CD8-positive, alpha-beta memory T cell (primary cell): ENCODE data around the gene SMARCA4. TPM values are rescaled to one million over a fixed set of nuclear protein-coding genes. Genes with fewer than 3 reads are reported as not detected.
"Not testable (repeated sequence)": the region's sequence is repeated elsewhere in the genome, so short reads cannot be mapped to it uniquely, and the experiment has no call there.

ENCODE experiments used
- CTCF ChIA-PET: fragments of 350-600 bp; sonication (Branson Sonifier 250); formaldehyde crosslinking; loops from one replicate; lab custom pipeline; 2021; ENCODE audit warnings: antibody characterized with exemption; lab: Charles Lee
- POLR2A ChIA-PET: fragments of 350-600 bp; sonication (Branson Sonifier 250); formaldehyde crosslinking; loops from one replicate; lab custom pipeline; 2021; ENCODE audit warnings: antibody characterized with exemption; lab: Charles Lee
- DNase-seq, 5 donors: peaks; one replicate each; pipeline versions ENCODE4 v3.0.0 to v3.0.0-alpha.2; 2020 to 2022; ENCODE audit warnings: mixed read lengths in 1 of 5
- H3K27ac ChIP-seq: one replicate; pipeline ENCODE4 v1.7.0; 2013; ENCODE audit warnings: low read depth, mild to moderate bottlenecking, low read length, moderate library complexity
- H3K27me3 ChIP-seq: 2 replicates; pipeline ENCODE4 v1.7.0; 2013; ENCODE audit warnings: low read length, mild to moderate bottlenecking; ENCODE audit not compliant: insufficient read depth, poor library complexity, severe bottlenecking
- H3K36me3 ChIP-seq: 2 replicates; pipeline ENCODE4 v1.7.0; 2013; ENCODE audit warnings: mild to moderate bottlenecking, low read length, moderate library complexity; ENCODE audit not compliant: insufficient read depth
- H3K4me1 ChIP-seq: 2 replicates; pipeline ENCODE4 v1.7.0; 2013; ENCODE audit warnings: mild to moderate bottlenecking, low read length, moderate library complexity; ENCODE audit not compliant: insufficient read depth
- H3K4me3 ChIP-seq: 2 replicates; pipeline ENCODE4 v1.7.0; 2013; ENCODE audit warnings: mild to moderate bottlenecking, low read length
- H3K9me3 ChIP-seq: 2 replicates; pipeline ENCODE4 v1.7.0; 2013; ENCODE audit warnings: mild to moderate bottlenecking, low read length
- H3K27ac Mint-ChIP-seq, 8 donors: one replicate each; pipeline ENCODE4 v1.8.0; 2020 to 2021; ENCODE audit warnings: mixed read lengths in 8 of 8, mild to moderate bottlenecking in 6 of 8, inconsistent platforms in 3 of 8, moderate library complexity in 3 of 8
- H3K27me3 Mint-ChIP-seq, 2 donors: one replicate each; pipeline ENCODE4 v1.8.0; 2020 to 2021; ENCODE audit warnings: mixed read lengths in 2 of 2, mild to moderate bottlenecking in 1 of 2, moderate library complexity in 1 of 2
- H3K36me3 Mint-ChIP-seq, 3 donors: one replicate each; pipeline ENCODE4 v1.8.0; 2020 to 2021; ENCODE audit warnings: mixed read lengths in 3 of 3, inconsistent platforms in 1 of 3, mild to moderate bottlenecking in 1 of 3
- H3K4me1 Mint-ChIP-seq, 3 donors: one replicate each; pipeline ENCODE4 v1.8.0; 2020 to 2021; ENCODE audit warnings: mixed read lengths in 3 of 3, inconsistent platforms in 1 of 3, mild to moderate bottlenecking in 1 of 3
- H3K4me3 Mint-ChIP-seq, 7 donors: one replicate each; pipeline ENCODE4 v1.8.0; 2020 to 2021; ENCODE audit warnings: mixed read lengths in 7 of 7, mild to moderate bottlenecking in 6 of 7, moderate library complexity in 4 of 7, inconsistent platforms in 2 of 7
- H3K9me3 Mint-ChIP-seq, 5 donors: one replicate each; pipeline ENCODE4 v1.8.0; 2020 to 2022; ENCODE audit warnings: mixed read lengths in 5 of 5, mild to moderate bottlenecking in 3 of 5, moderate library complexity in 2 of 5, inconsistent platforms in 1 of 5
- polyA plus RNA-seq: library from polyadenylated mRNA; unstranded; fragments of 300-500 nt; fragmentation: Illumina TruSeq; gene quantifications from one replicate; pipeline ENCODE4 v1.2.3, GENCODE V29; 2021
- total RNA-seq, 2 experiments: library from RNA; stranded (reverse); gene quantifications; one replicate each; pipeline ENCODE4 v1.2.3, GENCODE V29; 2021

The SMARCA4 gene
- total and polyA plus RNA-seq, 3 experiments from 2014 or later = 38.7 to 123 (median 116) TPM

DNA sequence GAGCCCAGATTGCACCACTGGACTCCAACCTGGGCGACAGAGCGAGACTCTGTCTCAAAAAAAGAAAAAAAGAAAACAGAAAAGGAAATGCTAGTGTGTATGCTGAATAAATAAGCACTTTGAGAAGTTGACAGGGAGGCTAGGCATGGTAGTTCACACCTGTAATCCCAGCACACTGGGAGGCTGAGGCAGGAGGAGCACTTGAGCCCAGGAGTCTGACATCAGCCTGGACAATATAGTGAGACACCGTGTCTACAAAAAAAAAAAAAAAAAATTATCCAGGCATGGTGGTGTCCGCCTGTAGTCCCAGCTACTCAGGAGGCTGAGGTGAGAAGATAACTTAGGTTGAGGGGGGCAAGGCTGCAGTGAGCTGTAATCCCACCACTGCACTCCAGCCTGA, 109.3 kb downstream of the SMARCA4 start:
- Mint-ChIP-seq H3K27ac (peak overlapping the region in 1 of 8 donors; percentile 33), H3K36me3 (peaks cover 5 to 11% (median 7%) of the 10 kb centered on the region in 3 donors), H3K4me3 (no peak overlapping the region), H3K9me3 (no peaks in the 10 kb centered on the region), H3K4me1 (peaks cover 4 to 9% (median 8%) of the 10 kb centered on the region in 3 donors), H3K27me3 (no peaks in the 10 kb centered on the region)
- H3K27me3 ChIP-seq = no peaks in the 10 kb centered on the region
- CTCF ChIA-PET = no interaction called here
- H3K4me1 ChIP-seq = no peaks in the 10 kb centered on the region
- no peaks in the 10 kb centered on the region for H3K9me3 ChIP-seq
- POLR2A ChIA-PET = no interaction called here
- no peak overlapping the region for H3K4me3 ChIP-seq
- DNase-seq = no peak
- no peaks in the 10 kb centered on the region for H3K36me3 ChIP-seq
- H3K27ac ChIP-seq = no peak overlapping the region

DNA sequence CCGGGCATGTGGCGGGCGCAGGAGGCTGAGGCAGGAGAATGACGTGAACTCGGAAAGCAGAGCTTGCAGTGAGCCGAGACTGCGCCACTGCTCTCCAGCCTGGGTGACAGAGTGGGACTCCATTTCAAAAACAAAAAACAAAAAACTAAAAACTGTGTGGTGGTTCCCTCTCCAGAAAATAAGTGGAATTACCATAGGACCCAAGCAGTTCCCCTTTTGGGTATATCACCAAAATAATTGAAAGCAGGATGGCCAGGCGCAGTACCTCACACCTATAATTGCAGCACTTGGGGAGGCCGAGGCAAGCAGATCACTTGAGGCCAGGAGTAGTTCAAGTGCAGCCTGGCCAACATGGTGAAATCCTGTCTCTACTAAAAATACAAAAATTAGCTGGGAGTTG, 112.7 kb downstream of the SMARCA4 start:
- no peak for DNase-seq
- Histone ChIP-seq H3K36me3 (no peaks in the 10 kb centered on the region), H3K9me3 (no peaks in the 10 kb centered on the region), H3K27me3 (no peaks in the 10 kb centered on the region), H3K4me3 (no peak overlapping the region), H3K4me1 (no peaks in the 10 kb centered on the region), H3K27ac (no peak overlapping the region)
- H3K36me3 Mint-ChIP-seq = peaks cover 0 to 1% (median 0%) of the 10 kb centered on the region in 3 donors
- no peak overlapping the region for H3K27ac Mint-ChIP-seq
- CTCF ChIA-PET = interaction anchor here (0.6 kb wide), 1 partner anchor 11 kb away, joined by 3 read pairs; no protein-coding TSS in a partner anchor
- H3K4me3 Mint-ChIP-seq = peak overlapping the region in 1 of 7 donors; percentile 27
- H3K9me3 Mint-ChIP-seq = no peaks in the 10 kb centered on the region
- no peaks in the 10 kb centered on the region for H3K27me3 Mint-ChIP-seq
- POLR2A ChIA-PET = no interaction called here
- peaks cover 4 to 9% (median 8%) of the 10 kb centered on the region in 3 donors for H3K4me1 Mint-ChIP-seq

DNA sequence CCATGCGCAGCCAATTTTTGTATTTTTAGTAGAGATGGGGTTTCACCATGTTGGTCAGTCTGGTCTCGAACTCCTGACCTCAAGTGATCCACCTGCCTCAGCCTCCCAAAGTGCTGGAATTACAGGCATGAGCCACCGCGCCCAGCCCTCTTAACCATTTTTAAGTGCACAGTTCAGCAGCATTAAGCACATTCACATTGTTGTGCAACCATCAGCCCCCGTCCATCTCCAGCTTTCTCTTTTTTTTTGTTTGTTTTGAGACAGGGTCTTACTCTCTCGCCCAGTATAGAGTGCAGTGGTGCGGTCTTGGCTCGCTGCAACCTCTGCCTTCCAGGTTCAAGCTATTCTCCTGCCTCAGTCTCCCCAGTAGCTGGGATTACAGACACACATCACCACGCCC, 116.0 kb downstream of the SMARCA4 start:
- H3K4me1 ChIP-seq, H3K4me3 ChIP-seq, H3K9me3 Mint-ChIP-seq, H3K9me3 ChIP-seq, POLR2A ChIA-PET, H3K36me3 Mint-ChIP-seq, H3K27me3 Mint-ChIP-seq, H3K36me3 ChIP-seq, CTCF ChIA-PET, DNase-seq, H3K27me3 ChIP-seq, H3K4me1 Mint-ChIP-seq, H3K27ac ChIP-seq, H3K4me3 Mint-ChIP-seq: not testable (repeated sequence)
- peak overlapping the region in 1 of 8 donors; percentile 71 for H3K27ac Mint-ChIP-seq

DNA sequence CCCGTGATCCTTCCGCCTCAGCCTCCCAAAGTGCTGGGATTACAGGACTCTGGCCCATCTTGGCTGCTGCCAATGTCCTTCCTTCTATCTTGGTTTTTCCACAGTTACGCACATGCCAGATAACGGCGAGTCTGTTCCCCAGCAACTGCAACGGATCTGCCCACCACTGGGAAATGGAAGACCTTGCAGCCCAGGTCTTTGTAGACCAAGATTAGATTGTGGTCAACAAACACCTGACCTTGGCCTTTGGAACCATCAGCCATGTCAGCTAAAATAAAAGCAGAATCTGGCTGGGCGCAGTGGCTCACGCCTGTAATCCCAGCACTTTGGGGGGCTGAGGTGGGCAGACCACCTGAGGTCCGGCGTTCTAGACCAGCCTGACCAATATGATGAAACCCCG, 118.1 kb downstream of the SMARCA4 start:
- DNase-seq = no peak
- no peaks in the 10 kb centered on the region for H3K27me3 ChIP-seq
- no peak overlapping the region for H3K27ac ChIP-seq
- H3K36me3 ChIP-seq = no peaks in the 10 kb centered on the region
- H3K36me3 Mint-ChIP-seq = peaks cover 0 to 2% (median 0%) of the 10 kb centered on the region in 3 donors
- ChIA-PET POLR2A (no interaction called here), CTCF (no interaction called here)
- H3K9me3 Mint-ChIP-seq = no peaks in the 10 kb centered on the region
- H3K9me3 ChIP-seq = no peaks in the 10 kb centered on the region
- H3K4me1 ChIP-seq = no peaks in the 10 kb centered on the region
- no peak overlapping the region for H3K4me3 ChIP-seq
- peaks cover 4 to 10% (median 5%) of the 10 kb centered on the region in 3 donors for H3K4me1 Mint-ChIP-seq
- peaks cover 0 to 1% of the 10 kb centered on the region in 2 donors for H3K27me3 Mint-ChIP-seq
- no peak overlapping the region for H3K4me3 Mint-ChIP-seq
- H3K27ac Mint-ChIP-seq = peak overlapping the region in 1 of 8 donors; percentile 47

DNA sequence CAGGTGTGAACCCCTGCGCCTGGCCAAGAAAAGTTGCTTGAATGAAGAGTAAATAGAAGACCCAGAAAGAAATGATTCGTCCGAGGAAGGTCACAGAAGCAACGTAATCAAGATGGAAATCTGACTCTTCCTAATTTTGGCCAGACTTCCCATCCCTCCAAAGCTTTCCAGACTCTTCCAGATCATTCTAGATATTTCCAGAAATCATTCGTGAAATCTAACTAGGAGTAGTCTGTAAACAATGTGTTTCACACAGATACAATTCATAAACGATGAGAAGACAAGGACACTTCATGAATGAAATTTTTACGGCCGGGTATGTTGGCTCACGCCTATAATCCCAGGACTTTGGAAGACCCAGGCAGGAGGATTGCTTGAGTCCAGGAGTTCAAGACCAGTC, 119.2 kb downstream of the SMARCA4 start:
- ChIA-PET CTCF (no interaction called here), POLR2A (no interaction called here)
- Mint-ChIP-seq H3K4me1 (peaks cover 0 to 7% (median 6%) of the 10 kb centered on the region in 3 donors), H3K4me3 (no peak overlapping the region), H3K27me3 (peaks cover 0 to 1% of the 10 kb centered on the region in 2 donors), H3K36me3 (peaks cover 0 to 2% (median 0%) of the 10 kb centered on the region in 3 donors), H3K27ac (peak overlapping the region in 1 of 8 donors; percentile 63), H3K9me3 (no peaks in the 10 kb centered on the region)
- no peak for DNase-seq
- no peak overlapping the region for H3K4me3 ChIP-seq
- H3K36me3 ChIP-seq = no peaks in the 10 kb centered on the region
- no peak overlapping the region for H3K27ac ChIP-seq
- H3K9me3 ChIP-seq = no peaks in the 10 kb centered on the region
- H3K4me1 ChIP-seq = peaks cover 4% of the 10 kb centered on the region
- no peaks in the 10 kb centered on the region for H3K27me3 ChIP-seq

DNA sequence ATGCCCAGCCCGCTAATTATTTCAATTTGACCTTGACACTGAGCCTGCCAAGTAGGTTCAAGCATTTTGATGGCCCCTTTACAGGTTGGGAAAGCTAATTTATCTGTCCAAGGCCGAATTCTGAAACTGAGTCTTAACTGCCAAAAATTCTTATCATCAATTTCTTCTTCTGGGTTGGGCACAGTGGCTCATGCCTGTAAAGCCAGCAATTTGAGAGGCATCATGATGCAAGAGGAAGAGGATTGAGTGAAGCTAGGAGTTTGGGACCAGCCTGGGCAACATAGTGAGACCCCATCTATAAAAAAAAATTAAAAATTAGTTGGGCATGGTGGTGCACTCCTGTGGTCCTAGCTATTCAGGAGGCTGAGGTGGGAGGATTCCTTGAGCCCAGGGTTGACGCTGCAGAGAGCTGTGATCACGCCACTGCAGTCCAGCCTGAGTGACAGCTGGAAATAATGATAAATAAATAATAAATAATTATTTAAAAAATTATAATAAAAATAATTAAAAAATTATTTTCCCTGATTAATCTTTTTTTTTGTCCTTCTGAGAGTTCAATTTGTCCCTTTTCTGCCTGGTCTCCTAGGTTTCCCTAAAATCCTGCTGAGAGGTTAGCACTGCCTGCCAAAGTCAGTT, 127.2 kb downstream of the SMARCA4 start:
- H3K36me3 Mint-ChIP-seq = peaks cover 0 to 4% (median 0%) of the 10 kb centered on the region in 3 donors
- H3K27ac ChIP-seq = peak overlapping the region; percentile 91
- peaks cover 0 to under 1% of the 10 kb centered on the region in 2 donors for H3K27me3 Mint-ChIP-seq
- H3K9me3 ChIP-seq = no peaks in the 10 kb centered on the region
- DNase-seq = no peak
- H3K36me3 ChIP-seq = no peaks in the 10 kb centered on the region
- H3K4me1 Mint-ChIP-seq = peaks cover 29 to 48% (median 41%) of the 10 kb centered on the region in 3 donors
- POLR2A ChIA-PET = no interaction called here
- CTCF ChIA-PET = interaction anchor here (0.9 to 3.2 kb wide), 6 partner anchors 35 to 287 kb away, joined by 3 to 14 read pairs (median 6); partner anchors contain the start of gene SWSAP1
- H3K4me3 Mint-ChIP-seq = peak overlapping the region in 1 of 7 donors; percentile 93
- H3K4me3 ChIP-seq = no peak overlapping the region
- H3K9me3 Mint-ChIP-seq = no peaks in the 10 kb centered on the region
- H3K27me3 ChIP-seq = no peaks in the 10 kb centered on the region
- H3K27ac Mint-ChIP-seq = peak overlapping the region in 4 of 8 donors; percentile 10 to 95 (median 29)
- peaks cover 49% of the 10 kb centered on the region for H3K4me1 ChIP-seq

DNA sequence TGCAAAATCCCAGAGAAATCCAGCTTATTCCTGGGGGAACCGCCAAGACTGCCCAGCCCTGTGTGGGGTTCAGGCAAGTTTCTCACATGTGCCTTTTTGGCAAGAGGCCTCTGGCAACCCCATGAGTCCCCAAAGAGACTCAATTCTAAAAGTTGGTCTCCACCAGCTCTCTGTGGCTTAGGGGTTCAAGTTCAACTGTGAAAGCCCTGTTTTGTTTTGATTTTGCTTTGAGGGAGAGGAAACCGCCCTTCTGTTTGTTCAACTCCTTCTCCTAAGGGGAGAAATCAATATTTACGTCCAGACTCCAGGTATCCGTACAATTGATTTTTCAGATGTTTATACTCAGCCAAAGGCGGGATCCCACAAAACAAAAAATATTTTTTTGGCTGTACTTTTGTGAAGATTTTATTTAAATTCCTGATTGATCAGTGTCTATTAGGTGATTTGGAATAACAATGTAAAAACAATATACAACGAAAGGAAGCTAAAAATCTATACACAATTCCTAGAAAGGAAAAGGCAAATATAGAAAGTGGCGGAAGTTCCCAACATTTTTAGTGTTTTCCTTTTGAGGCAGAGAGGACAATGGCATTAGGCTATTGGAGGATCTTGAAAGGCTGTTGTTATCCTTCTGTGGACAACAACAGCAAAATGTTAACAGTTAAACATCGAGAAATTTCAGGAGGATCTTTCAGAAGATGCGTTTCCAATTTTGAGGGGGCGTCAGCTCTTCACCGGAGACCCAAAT, 127.8 kb downstream of the SMARCA4 start:
- DNase-seq = no peak
- H3K4me3 Mint-ChIP-seq = peak overlapping the region; percentile 83 to 93 (median 87)
- peaks cover 29 to 52% (median 46%) of the 10 kb centered on the region in 3 donors for H3K4me1 Mint-ChIP-seq
- ChIA-PET POLR2A (interaction anchor here (1.2 kb wide), 1 partner anchor 127 kb away, joined by 3 read pairs; the partner anchor contains the start of gene SMARCA4), CTCF (interaction anchor here (1.3 to 3.2 kb wide), 7 partner anchors 35 to 286 kb away, joined by 3 to 14 read pairs (median 4); partner anchors contain the start of gene SWSAP1)
- Histone ChIP-seq H3K27ac (peak overlapping the region; percentile 91), H3K9me3 (no peaks in the 10 kb centered on the region), H3K27me3 (no peaks in the 10 kb centered on the region), H3K4me1 (peaks cover 52% of the 10 kb centered on the region), H3K36me3 (no peaks in the 10 kb centered on the region), H3K4me3 (peak overlapping the region; percentile 75)
- no peaks in the 10 kb centered on the region for H3K9me3 Mint-ChIP-seq
- peak overlapping the region; percentile 84 to 97 (median 92) for H3K27ac Mint-ChIP-seq
- H3K36me3 Mint-ChIP-seq = peaks cover 0 to 4% (median 0%) of the 10 kb centered on the region in 3 donors
- H3K27me3 Mint-ChIP-seq = no peaks in the 10 kb centered on the region
